ENCODE results near the gene WWC1. TPM values are rescaled to one million over a fixed set of nuclear protein-coding genes. Genes with fewer than 3 reads are reported as not detected.

Gene WWC1
- total RNA-seq, 1 experiment from 2014 or later = 38.3 TPM

GRCh38 chr5:168449166-168449565 lies 157.7 kb downstream of the WWC1 start:
- Histone ChIP-seq H3K27me3 (no peaks in the 10 kb centered on the region), H3K4me3 (no peak overlapping the region), H3K9me3 (no peaks in the 10 kb centered on the region), H3K36me3 (peaks cover 19% of the 10 kb centered on the region)
- no peak for DNase-seq

GRCh38 chr5:168451565-168451964 lies 160.1 kb downstream of the WWC1 start:
- H3K9me3 ChIP-seq = no peaks in the 10 kb centered on the region
- H3K27me3 ChIP-seq = no peaks in the 10 kb centered on the region
- DNase-seq = no peak
- no peak overlapping the region for H3K4me3 ChIP-seq
- H3K36me3 ChIP-seq = peaks cover 22% of the 10 kb centered on the region

GRCh38 chr5:168455201-168455600 lies 163.8 kb downstream of the WWC1 start:
- peaks cover 47% of the 10 kb centered on the region for H3K36me3 ChIP-seq
- no peaks in the 10 kb centered on the region for H3K9me3 ChIP-seq
- DNase-seq = no peak
- no peak overlapping the region for H3K4me3 ChIP-seq
- no peaks in the 10 kb centered on the region for H3K27me3 ChIP-seq

GRCh38 chr5:168457542-168457941 lies 166.1 kb downstream of the WWC1 start:
- no peak overlapping the region for H3K4me3 ChIP-seq
- peaks cover 53% of the 10 kb centered on the region for H3K36me3 ChIP-seq
- H3K27me3 ChIP-seq = no peaks in the 10 kb centered on the region
- no peaks in the 10 kb centered on the region for H3K9me3 ChIP-seq
- DNase-seq = no peak

GRCh38 chr5:168460606-168461005 lies 169.2 kb downstream of the WWC1 start:
- peaks cover 57% of the 10 kb centered on the region for H3K36me3 ChIP-seq
- no peaks in the 10 kb centered on the region for H3K9me3 ChIP-seq
- DNase-seq = no peak
- H3K4me3 ChIP-seq = no peak overlapping the region
- H3K27me3 ChIP-seq = no peaks in the 10 kb centered on the region

GRCh38 chr5:168463081-168463480 lies 171.6 kb downstream of the WWC1 start:
- no peak for DNase-seq
- Histone ChIP-seq H3K9me3 (no peaks in the 10 kb centered on the region), H3K4me3 (no peak overlapping the region), H3K36me3 (peaks cover 51% of the 10 kb centered on the region), H3K27me3 (no peaks in the 10 kb centered on the region)

GRCh38 chr5:168464214-168464613 lies 172.8 kb downstream of the WWC1 start:
- H3K36me3 ChIP-seq = peaks cover 49% of the 10 kb centered on the region
- DNase-seq = no peak
- H3K9me3 ChIP-seq = no peaks in the 10 kb centered on the region
- H3K4me3 ChIP-seq = no peak overlapping the region
- no peaks in the 10 kb centered on the region for H3K27me3 ChIP-seq

- Histone ChIP-seq H3K4me3 (no peak overlapping the region), H3K36me3 (peaks cover 46% of the 10 kb centered on the region), H3K9me3 (no peaks in the 10 kb centered on the region), H3K27me3 (no peaks in the 10 kb centered on the region)
- DNase-seq = no peak
Measured at GRCh38 chr5:168464641-168465040, 173.2 kb downstream of the WWC1 start.

GRCh38 chr5:168467755-168468330 lies 176.4 kb downstream of the WWC1 start:
- H3K4me3 ChIP-seq = no peak overlapping the region
- no peak for DNase-seq
- no peaks in the 10 kb centered on the region for H3K9me3 ChIP-seq
- no peaks in the 10 kb centered on the region for H3K27me3 ChIP-seq
- H3K36me3 ChIP-seq = peaks cover 41% of the 10 kb centered on the region

- no peak for DNase-seq
- H3K36me3 ChIP-seq = peaks cover 46% of the 10 kb centered on the region
- H3K27me3 ChIP-seq = no peaks in the 10 kb centered on the region
- H3K4me3 ChIP-seq = no peak overlapping the region
- H3K9me3 ChIP-seq = no peaks in the 10 kb centered on the region
Measured at GRCh38 chr5:168468836-168469235, 177.4 kb downstream of the WWC1 start.

- no peak overlapping the region for H3K4me3 ChIP-seq
- no peak for DNase-seq
- no peaks in the 10 kb centered on the region for H3K27me3 ChIP-seq
- H3K36me3 ChIP-seq = peaks cover 41% of the 10 kb centered on the region
- no peaks in the 10 kb centered on the region for H3K9me3 ChIP-seq
Measured at GRCh38 chr5:168469816-168470215, 178.4 kb downstream of the WWC1 start.

GRCh38 chr5:168471785-168472184 lies 180.3 kb downstream of the WWC1 start:
- Histone ChIP-seq H3K27me3 (no peaks in the 10 kb centered on the region), H3K36me3 (peaks cover 30% of the 10 kb centered on the region), H3K9me3 (no peaks in the 10 kb centered on the region), H3K4me3 (no peak overlapping the region)
- no peak for DNase-seq

- Histone ChIP-seq H3K9me3 (no peaks in the 10 kb centered on the region), H3K4me3 (no peak overlapping the region), H3K36me3 (peaks cover 30% of the 10 kb centered on the region), H3K27me3 (no peaks in the 10 kb centered on the region)
- DNase-seq = peak; percentile 61
Measured at GRCh38 chr5:168472329-168472728, 180.9 kb downstream of the WWC1 start.

- no peak for DNase-seq
- no peaks in the 10 kb centered on the region for H3K9me3 ChIP-seq
- peaks cover 16% of the 10 kb centered on the region for H3K36me3 ChIP-seq
- no peaks in the 10 kb centered on the region for H3K27me3 ChIP-seq
- H3K4me3 ChIP-seq = no peak overlapping the region
Measured at GRCh38 chr5:168474319-168474718, 182.9 kb downstream of the WWC1 start.

- DNase-seq = no peak
- no peak overlapping the region for H3K4me3 ChIP-seq
- no peaks in the 10 kb centered on the region for H3K9me3 ChIP-seq
- peaks cover 14% of the 10 kb centered on the region for H3K36me3 ChIP-seq
- H3K27me3 ChIP-seq = no peaks in the 10 kb centered on the region
Measured at GRCh38 chr5:168477060-168477459, 185.6 kb downstream of the WWC1 start.

GRCh38 chr5:168479166-168479565 lies 187.7 kb downstream of the WWC1 start:
- Histone ChIP-seq H3K9me3 (no peaks in the 10 kb centered on the region), H3K27me3 (no peaks in the 10 kb centered on the region), H3K36me3 (0 out of 2 replicates have a peak, but pooled peaks cover 2% of the 10 kb centered on the region), H3K4me3 (no peak overlapping the region)
- no peak for DNase-seq

GRCh38 chr5:168480601-168481000 lies 189.2 kb downstream of the WWC1 start:
- no peak overlapping the region for H3K4me3 ChIP-seq
- DNase-seq = no peak
- H3K9me3 ChIP-seq = no peaks in the 10 kb centered on the region
- no peaks in the 10 kb centered on the region for H3K36me3 ChIP-seq
- H3K27me3 ChIP-seq = no peaks in the 10 kb centered on the region

GRCh38 chr5:168481330-168481788 lies 189.9 kb downstream of the WWC1 start:
- H3K9me3 ChIP-seq = no peaks in the 10 kb centered on the region
- no peak for DNase-seq
- no peaks in the 10 kb centered on the region for H3K27me3 ChIP-seq
- no peaks in the 10 kb centered on the region for H3K36me3 ChIP-seq
- H3K4me3 ChIP-seq = no peak overlapping the region

GRCh38 chr5:168482361-168482760 lies 190.9 kb downstream of the WWC1 start:
- DNase-seq = no peak
- H3K36me3 ChIP-seq = no peaks in the 10 kb centered on the region
- H3K4me3 ChIP-seq = no peak overlapping the region
- H3K9me3 ChIP-seq = no peaks in the 10 kb centered on the region
- H3K27me3 ChIP-seq = no peaks in the 10 kb centered on the region

Data from MG63 (cell line).